ENCODE measurements around the gene GAN. TPM values are rescaled to one million over a fixed set of nuclear protein-coding genes. Genes with fewer than 3 reads are reported as not detected.

The GAN gene
- total and polyA plus RNA-seq, 9 of the 15 experiments (the other 6 are each of a cell fraction or from before 2014, with no cell fraction given): 0.83 to 15.1 (median 5.2) TPM

- Histone ChIP-seq H2AFZ (ENCODE audit: low read depth, low read length) (no peak overlapping the region), H3K4me3 (no peak overlapping the region), H3K4me1 (replicated peaks in 1 of 2; ENCODE audit: control insufficient read depth in 2 of 2, insufficient read depth in 2 of 2, low read length in 2 of 2) (no peaks in the 10 kb centered on the region), H3K4me2 (ENCODE audit: insufficient read depth, low read length) (no peak overlapping the region), H4K20me1 (replicated peaks; ENCODE audit: control insufficient read depth, insufficient read depth, low read length) (no peaks in the 10 kb centered on the region), H3K27ac (ENCODE audit: extremely low read depth, low read depth, low read length) (no peak overlapping the region), H3K79me2 (ENCODE audit: control insufficient read depth, insufficient read depth, low read length) (no peaks in the 10 kb centered on the region), H3K9me1 (ENCODE audit: control insufficient read depth, insufficient read depth, low read length) (no peaks in the 10 kb centered on the region), H3K27me3 (ENCODE audit: control insufficient read depth in 2 of 2, insufficient read depth in 2 of 2, low read length in 2 of 2) (peaks cover 61 to 78% of the 10 kb centered on the region in 2 experiments), H3K9ac (ENCODE audit: insufficient read depth in 1 of 2, low read depth in 2 of 2, low read length in 2 of 2) (no peak overlapping the region), H3K36me3 (ENCODE audit: control insufficient read depth, insufficient read depth, low read length) (no peaks in the 10 kb centered on the region), H3K9me3 (replicated peaks; ENCODE audit: control insufficient read depth, insufficient read depth, low read depth, low read length) (no peaks in the 10 kb centered on the region)
- BruUV-seq (replicated peaks): no TSS peak
- no peak for FAIRE-seq
- intact Hi-C loops (cut with micrococcal nuclease) (no loop called here), in situ Hi-C loops (cut with MboI) (no loop called here)
- POLR2A ChIA-PET: interaction anchor here (1.4 to 1.8 kb wide), 2 partner anchors 9 to 12 kb away, joined by 5 to 9 read pairs; no protein-coding TSS in a partner anchor
- 0% methylated on average over 1 of the region's 1 CpG for WGBS (ENCODE audit: insufficient coverage, low coverage, missing lambda C conversion rate)
- DNase-seq (ENCODE audit: extremely low read depth in 1 of 4, low spot score in 3 of 4): no peak
- CTCF ChIA-PET (ENCODE audit: low intra/inter-chr PET ratio): no interaction called here
- TF ChIP-seq TAF7 (tag; IDR thresholded peaks at IDR 0.05): no peak
- TF ChIP-seq, protein P1, sequence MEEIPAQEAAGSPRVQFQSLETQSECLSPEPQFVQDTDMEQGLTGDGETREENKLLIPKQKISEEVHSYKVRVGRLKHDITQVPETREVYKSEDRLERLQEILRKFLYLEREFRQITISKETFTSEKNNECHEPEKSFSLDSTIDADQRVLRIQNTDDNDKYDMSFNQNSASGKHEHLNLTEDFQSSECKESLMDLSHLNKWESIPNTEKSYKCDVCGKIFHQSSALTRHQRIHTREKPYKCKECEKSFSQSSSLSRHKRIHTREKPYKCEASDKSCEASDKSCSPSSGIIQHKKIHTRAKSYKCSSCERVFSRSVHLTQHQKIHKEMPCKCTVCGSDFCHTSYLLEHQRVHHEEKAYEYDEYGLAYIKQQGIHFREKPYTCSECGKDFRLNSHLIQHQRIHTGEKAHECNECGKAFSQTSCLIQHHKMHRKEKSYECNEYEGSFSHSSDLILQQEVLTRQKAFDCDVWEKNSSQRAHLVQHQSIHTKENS (CRISPR knock-in tag; IDR thresholded peaks at IDR 0.05): no peak
- TF ChIP-seq TEAD2 (tag; IDR thresholded peaks at IDR 0.05): no peak
- TF ChIP-seq PHB (CRISPR knock-in tag; IDR thresholded peaks at IDR 0.05): no peak
- no peak for TF ChIP-seq HDAC3 (IDR thresholded peaks at IDR 0.05; ENCODE audit: borderline replicate concordance, partially characterized antibody)
- TF ChIP-seq CXXC5 (CRISPR knock-in tag; IDR thresholded peaks at IDR 0.05): no peak
- no peak for ATAC-seq
Observed at GRCh38 chr16:81286190-81286589, 28.6 kb upstream of the GAN start.
